K562 treated with DMSO at 1 percent for 24 hours (cell line): Measurements from ENCODE around the gene XYLB. TPM values are rescaled to one million over a fixed set of nuclear protein-coding genes. Genes with fewer than 3 reads are reported as not detected.

Experiments used
- total RNA-seq: library from RNA; unstranded; fragments of 300-600 nt; gene quantifications from 2 replicates; pipeline ENCODE4 v1.2.3, GENCODE V29; 2022; ENCODE audit warnings: low read depth; ENCODE audit not compliant: insufficient read depth

Gene XYLB
- total RNA-seq: 4.9 and 5.9 TPM in 2 replicates

GRCh38 chr3:38346587-38347410 is at the start of gene XYLB:
Gene XYLB, plus strand, starts transcription at chr3:38346785. Its CDS starts 84 bp downstream, at chr3:38346869.

GRCh38 chr3:38453075-38453912 is 106.7 kb downstream of the XYLB start, which contains the start of gene ACVR2B:
Gene ACVR2B, plus strand, starts transcription at chr3:38453890. Its CDS starts 433 bp downstream, at chr3:38454323.

Other genes with a start within 250 kb of the XYLB start
- 85.8 and 90.4 TPM in 2 replicates for gene ACAA1, start 209.7 kb upstream of the XYLB start, total RNA-seq
- gene MYD88, start 208.1 kb upstream of the XYLB start, total RNA-seq: 67.2 and 67.5 TPM in 2 replicates
- gene OXSR1, start 181.2 kb upstream of the XYLB start, total RNA-seq: 21.6 and 22.8 TPM in 2 replicates
- not detected in 2 replicates for gene SLC22A13, start 81.0 kb upstream of the XYLB start, total RNA-seq
- 0.12 TPM in 1 of 2 replicates, not detected in the other for gene SLC22A14, start 64.5 kb upstream of the XYLB start, total RNA-seq
- 6.9 and 8.3 TPM in 2 replicates for gene ACVR2B, start 107.1 kb downstream of the XYLB start, total RNA-seq
- 5.8 and 6.0 TPM in 2 replicates for gene EXOG, start 149.6 kb downstream of the XYLB start, total RNA-seq